ENCODE data around the gene SGPP2.

The SGPP2 gene

DNA sequence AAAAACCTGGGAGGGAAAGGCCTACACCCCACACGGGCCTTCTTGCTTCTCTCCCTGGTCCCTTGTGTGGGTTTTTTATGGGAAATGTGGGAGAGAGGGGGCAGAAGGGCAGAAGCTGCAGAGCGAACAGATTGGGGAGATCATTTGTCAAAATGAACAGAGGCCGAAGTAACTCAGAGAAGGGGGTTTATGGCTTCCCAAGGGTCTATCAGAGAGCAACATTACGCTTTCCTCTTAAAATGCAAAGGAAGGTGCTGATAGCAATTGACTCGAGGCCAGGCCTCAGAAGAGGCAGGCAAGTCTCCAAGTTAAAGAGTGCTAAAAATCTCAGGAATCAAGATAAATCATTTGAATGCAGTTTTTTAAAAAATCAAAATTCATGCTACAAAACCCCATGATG lies 101.5 kb downstream of the SGPP2 start:
- DNase-seq (ENCODE audit: low read depth), result no peak

DNA sequence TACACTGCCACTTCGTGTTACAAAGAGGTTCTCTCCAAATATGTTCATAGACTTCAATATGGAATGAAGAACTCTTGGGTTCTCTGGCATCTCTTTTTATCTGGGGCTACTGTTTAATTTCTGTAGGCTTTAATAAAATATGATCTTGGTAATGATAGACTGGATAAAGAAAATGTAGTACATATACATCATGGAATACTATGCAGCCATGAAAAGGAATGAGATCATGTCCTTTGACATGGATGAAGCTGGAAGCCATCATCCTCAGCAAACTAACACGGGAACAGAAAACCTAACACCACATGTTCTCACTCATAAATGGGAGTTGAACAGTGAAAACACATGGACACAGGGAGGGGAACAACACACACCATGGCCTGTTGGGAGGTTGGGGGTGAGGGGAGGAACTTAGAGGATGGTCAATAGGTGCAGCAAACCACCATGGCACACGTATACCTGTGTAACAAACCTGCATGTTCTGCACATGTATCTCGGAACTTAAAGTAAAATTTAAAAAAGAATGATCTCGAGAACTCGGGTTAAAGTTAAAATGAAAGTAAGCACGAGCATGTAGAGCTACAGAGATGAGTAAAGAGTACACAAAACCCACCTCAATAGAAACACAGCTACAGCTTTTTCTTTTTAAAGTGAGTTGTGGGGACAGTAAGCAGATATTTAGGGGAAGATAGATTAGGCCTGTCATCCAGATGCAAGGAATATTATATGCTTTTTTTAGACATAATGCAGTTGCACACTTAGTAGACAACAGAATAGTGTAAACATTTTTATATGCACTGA lies 102.3 kb downstream of the SGPP2 start:
- no peak for DNase-seq (ENCODE audit: low read depth)

DNA sequence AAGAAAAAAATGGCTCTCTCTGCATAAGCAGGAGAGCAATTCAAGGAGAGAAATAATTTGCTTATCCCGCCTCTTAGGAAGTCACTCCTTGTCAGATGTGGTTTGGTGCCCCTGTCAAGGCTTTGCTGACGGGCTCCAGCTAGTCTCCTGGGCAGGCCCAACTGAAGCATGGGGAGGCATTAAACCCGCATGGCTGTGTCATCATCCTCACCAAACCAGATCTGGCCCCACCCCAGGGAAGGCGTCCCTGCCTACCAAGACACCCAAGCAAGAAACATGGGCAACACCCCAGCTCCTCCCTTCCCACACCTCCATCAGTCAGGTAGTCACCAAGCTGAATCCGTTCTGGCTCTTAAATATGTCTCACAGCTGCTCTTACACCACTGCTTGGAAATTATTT lies 108.0 kb downstream of the SGPP2 start:
- DNase-seq (ENCODE audit: low read depth), result no peak

DNA sequence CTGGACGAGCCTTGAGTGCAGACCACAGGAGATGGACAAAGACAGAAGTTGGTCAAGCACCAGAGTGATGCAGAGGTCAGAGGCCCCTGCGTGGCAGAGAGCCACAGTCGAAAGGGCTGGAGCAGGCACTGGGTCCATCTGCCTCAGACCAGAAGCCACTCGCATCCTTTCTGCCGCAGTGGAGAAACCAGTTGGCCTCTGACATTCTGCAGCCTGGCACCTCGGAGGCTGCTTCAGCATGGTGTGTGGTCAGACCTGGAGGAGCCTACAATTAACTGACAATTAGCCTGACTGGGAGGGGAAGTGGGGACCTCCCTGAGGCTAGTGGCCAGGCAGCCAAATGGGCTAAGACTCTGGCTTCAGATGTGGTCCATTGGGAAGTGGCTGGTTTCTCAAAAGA lies 111.1 kb downstream of the SGPP2 start:
- DNase-seq (ENCODE audit: low read depth), result no peak

DNA sequence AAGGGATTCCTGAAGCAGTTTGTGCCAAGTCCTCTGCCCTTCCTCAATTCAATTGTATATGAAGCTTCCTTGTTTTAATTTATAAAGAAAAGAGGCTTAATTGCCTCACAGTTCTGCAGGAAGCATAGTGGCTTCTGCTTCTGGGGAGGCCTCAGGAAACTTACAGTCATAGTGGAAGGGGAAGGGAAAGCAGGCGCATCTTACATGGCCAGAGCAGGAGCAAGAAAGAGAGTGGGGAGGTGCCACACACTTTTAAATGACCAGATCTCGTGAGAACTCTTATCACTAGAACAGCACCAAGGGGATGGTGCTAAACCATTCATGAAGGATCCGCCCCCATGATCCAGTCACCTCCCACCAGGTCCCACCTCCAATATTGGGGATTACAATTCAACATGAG lies 114.2 kb downstream of the SGPP2 start:
- no peak for DNase-seq (ENCODE audit: low read depth)

DNA sequence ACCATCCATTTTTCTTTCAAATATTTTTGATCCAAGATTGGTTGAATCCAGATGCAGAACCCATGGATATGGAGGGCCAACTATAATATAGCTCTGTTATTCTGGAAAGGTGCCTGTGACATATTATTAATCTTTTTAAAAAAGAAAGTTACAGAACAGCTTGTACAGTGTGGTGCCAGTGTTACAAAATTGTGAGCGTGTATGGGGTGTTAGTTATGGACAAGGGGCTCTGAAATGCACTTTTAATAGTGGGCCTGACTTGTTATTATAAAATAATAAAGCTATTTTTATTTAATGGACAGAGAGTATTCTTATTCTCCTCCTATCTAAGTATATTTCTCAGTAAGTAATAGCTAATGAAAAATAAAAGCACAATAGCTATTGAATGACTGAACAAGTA lies 120.3 kb downstream of the SGPP2 start:
- DNase-seq (ENCODE audit: low read depth), result no peak

DNA sequence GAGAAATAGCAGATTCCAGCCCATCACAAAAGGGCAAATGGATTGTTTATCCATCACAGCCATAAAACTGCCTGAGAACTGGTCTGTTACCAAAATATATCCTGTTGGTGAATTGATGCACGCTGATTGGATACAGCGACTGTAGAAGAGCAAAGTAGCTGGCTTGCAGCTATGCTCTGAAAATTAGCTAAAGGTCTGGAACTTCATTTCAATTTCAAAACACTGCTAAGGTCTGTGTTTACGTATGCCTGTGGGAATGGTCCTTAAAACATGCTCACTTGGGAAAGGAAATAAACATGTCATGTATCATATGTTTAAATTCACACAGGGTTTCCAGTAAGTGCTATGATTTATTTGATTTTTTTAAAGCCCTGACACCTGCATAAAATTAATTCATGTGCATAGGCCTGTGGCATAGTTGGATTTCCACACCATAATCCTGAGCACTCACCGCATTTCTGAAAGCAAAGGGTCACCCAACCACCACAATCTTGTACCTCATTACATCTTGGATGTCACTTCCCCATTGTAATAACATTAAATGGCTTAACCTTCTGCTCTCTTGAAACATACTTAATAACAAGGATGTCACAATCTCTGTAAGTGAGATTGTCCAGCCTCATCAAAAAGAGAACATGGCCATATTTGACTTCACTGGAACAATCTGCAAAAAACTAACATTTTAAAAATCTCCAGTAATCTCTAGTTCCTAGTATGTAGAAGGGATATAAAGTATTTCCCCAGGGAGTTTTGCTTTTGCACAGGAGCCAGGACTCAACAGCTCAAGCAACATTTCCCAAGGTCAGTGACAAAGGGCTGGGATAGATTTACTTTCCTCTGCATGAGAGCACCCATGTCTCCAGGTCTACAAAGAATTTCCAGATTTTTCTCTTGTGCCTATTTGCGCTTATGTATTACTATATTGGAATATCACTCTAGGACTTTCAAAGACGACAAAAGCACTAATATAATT lies 121.8 kb downstream of the SGPP2 start:
- DNase-seq (ENCODE audit: low read depth), result no peak

DNA sequence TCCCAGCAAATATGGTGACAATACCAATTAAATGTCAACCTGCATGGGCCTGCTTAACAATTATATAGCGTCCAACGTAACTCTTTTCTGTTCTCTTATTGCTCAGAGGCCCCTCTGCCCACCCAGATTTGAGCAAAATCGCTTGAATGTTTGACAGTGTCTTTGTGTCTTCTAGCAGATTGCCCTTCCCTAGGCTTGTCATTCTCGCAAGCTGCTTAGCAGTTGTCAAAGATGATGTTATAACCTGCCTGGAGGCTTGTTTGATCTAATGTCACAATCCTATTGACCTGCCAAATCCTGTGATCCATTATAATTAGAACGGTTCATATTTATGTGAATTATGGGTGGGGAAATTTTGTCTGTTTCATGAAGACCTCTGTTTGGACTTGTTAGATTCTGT lies 122.7 kb downstream of the SGPP2 start:
- no peak for DNase-seq (ENCODE audit: low read depth)

DNA sequence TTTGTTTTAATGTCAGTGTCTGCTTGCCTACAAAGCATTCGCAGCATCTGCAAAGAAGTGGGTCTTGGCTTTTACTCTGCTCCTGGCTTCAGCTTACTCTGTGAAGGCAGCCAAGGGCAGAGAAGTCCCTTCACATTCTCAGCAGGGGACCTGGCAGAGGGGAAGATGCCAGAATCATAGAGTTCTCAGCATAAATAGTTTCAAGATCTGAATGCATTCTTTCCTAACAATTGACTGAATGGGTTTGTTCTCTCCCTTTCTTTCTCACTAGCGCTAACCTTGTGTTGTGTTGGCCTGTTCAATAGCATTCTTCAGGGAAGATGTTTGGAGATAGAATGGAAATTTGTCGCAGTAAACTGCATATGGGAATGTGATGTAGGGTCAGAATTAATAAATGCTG lies 124.6 kb downstream of the SGPP2 start:
- DNase-seq (ENCODE audit: low read depth), result no peak

DNA sequence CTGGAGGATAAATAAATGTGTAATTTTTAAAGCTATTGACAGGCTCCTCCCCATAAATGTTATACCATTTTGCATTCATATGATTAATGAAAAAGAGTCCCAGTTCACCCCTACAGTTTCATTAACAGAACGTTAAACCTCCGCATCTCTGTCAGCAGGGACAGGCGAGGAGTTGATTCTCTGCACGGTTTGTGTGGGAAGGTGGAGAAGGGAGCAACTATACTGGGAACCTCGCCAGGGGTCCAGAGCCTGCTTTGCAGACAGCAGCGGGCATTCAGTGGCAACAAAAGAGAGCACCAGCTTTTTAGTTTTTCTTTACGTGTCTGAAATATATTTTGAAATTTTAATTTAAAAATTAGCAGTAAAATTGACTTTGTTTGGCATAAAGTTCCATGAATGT lies 130.2 kb downstream of the SGPP2 start:
- no peak for DNase-seq (ENCODE audit: low read depth)

DNA sequence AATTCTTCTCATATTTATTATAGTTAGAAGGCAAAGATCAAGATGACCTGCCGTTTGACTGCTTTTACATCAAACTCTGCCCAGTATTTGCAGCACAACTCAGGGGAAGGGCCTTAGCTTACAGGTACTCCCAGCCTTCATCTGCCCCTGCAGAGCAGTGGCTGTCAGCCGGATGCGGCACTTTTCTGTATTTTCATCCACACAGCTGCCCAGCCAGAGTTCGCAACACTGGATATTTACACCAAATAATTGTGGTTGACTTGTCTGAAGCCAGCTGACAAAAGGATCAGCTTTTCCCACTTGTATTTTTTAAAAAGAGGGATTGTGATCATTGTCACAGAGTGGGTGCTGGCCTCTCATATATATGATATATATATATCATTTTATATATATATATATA lies 136.8 kb downstream of the SGPP2 start:
- no peak for DNase-seq (ENCODE audit: low read depth)

DNA sequence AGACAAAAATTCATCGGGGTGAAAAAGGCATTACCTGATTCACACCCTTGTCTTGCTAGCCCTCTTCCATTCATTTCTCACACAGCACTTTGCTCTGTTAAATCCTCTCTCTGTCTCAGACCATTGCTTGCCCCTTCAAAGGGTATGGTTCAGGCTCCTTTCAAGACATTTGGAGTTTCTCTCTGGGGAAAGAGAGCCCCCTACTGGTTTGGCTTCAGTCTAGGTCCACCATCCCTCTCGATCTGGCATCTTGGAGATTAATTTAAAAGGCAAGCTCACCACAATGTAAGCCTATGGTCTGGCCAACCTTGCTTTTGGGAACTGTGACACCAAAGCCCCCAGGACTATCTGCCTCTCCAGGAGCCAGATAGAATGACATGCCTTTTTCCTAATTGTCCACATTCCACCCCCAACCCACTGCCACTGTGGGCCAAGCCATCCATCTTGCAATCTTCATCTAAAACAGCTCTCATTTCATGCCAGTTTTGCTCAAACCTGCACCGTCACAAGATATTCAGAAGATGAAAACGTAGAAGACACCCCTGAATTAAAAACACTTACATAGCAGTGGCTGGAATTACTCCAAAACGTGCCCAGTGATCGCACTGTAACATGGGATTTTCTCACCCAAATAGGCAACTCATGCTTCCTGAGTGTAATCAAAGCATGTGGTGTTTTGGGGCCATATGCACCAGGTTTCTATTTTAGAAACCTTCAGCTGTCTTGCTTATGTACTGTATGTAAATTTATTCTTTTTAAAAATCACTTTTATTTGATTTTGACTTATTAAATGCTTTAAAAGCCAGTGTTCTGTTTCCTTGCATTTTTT lies 137.7 kb downstream of the SGPP2 start:
- DNase-seq (ENCODE audit: low read depth), result no peak

DNA sequence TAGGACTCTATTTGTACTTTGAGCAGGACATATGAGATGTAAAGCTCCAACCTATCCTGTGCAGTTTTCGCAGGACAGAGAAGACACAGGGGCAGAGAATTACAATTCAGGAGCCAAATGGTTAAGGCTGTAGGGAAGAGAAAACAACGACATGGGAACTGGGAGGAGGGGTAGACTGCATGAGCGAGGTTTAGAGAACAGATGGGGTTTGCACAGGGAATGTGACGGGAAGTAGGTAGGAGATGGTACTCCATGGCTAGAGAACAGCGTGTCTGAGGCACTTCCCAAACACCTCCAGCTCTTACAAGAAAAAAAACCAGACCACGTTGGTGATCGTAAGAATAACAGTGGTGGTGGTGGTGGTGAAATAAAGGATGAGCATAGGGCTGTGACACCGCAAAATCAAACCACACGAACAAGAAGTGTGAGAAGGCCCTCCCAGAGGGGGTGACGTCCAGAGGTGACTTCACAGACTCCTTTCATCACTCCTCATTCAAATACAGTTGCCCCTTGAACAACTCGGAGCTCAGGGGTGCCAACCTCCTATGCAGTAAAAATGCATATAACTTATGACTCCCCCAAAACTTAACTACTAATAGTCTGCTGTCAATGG lies 138.9 kb downstream of the SGPP2 start:
- no peak for DNase-seq (ENCODE audit: low read depth)

DNA sequence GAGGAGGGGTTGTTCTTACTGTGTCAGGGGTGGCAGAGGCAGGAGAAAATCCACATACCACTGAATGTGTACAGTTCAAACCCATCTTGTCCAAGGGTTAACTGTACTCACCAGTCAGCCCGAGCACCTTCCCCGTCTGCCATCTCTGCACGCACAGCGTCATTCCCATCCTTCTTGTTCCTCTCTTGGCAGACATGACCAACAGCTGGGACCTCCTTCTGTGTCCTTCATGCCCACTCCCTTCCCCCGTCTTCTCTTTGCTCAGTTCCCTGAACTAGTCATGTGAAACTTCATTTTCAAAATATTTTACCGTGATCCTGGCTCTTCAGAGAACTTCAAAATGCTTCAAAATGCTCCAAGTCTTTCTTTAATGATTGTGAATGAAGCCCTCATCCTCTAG lies 139.6 kb downstream of the SGPP2 start:
- DNase-seq (ENCODE audit: low read depth), result no peak

DNA sequence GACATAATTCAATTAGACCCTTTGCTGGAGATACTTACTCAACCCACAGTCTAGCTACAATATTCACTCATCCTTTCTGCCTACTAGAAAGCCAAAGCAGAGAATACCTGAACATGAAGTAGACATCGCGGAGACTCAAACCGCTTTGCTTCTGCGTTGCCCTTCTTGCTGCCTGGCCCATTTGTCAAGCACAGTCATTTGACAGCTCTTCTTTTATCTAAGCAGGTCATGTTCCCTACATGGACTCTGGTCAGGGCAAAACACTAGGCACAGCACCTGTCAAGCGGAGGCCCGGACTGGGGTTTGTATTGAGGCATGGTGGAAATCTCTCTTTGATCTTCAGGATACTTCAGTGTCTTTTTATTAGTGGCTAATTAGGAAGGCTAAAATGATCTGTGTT lies 141.9 kb downstream of the SGPP2 start:
- no peak for DNase-seq (ENCODE audit: low read depth)

DNA sequence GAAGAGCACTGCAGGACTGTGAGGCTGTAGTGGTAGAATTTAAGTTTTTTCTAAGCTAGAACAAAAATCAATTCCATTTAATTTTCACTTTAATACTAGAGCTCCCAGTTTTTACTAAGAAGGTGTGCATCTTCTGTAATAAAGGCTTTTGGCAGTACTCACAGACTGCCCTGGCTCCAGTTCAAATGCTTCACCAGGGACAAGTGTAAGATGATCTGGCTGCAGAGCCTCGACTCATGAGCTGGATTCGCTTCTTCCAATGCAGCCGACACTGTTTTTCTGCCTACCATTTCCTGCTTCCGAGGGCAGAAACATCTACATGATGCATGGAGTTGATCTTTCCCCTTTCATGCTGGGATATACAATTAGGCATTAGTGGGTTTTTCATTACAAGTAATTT lies 144.5 kb downstream of the SGPP2 start:
- DNase-seq (ENCODE audit: low read depth), result peak; percentile 40

DNA sequence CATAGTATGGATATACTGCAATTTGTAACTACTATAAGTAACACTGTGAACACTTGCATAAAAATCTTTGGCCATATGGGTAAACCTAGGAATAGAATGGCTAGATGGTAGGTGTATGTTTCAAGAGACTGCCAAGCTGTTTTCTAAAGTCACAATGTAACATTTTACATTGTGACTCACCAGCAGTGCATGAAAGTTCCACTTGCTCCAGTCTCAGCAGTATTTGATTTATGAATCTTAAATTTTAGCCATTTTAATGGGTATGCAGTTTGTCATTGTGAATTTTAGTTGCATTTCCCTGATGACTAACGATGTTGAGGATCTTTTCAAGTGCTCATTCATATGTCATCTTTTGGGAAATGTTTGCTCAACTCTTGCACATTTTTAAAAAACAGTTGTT lies 145.5 kb downstream of the SGPP2 start:
- no peak for DNase-seq (ENCODE audit: low read depth)

DNA sequence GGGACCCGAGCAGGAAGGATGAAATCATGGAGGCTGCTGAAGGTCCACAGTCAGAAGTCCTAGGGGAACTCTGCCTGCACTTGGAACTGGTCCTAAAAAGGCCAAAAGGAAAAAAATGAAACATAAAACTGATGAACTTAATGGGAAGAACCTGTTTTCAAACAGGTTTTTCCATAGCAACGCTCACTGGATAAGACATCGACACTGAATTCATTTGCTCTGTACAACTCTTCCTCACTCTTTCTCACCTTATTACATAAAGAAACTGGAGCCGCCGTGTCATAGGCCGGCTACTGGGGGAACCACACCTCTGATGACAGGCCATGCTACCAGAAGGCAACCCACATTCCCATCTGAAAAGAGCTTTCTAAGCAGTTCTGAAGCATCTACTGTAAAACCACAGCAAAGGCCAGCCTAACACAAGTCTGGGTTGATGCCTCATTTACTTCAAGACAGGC lies 147.9 kb downstream of the SGPP2 start:
- no peak for DNase-seq (ENCODE audit: low read depth)

DNA sequence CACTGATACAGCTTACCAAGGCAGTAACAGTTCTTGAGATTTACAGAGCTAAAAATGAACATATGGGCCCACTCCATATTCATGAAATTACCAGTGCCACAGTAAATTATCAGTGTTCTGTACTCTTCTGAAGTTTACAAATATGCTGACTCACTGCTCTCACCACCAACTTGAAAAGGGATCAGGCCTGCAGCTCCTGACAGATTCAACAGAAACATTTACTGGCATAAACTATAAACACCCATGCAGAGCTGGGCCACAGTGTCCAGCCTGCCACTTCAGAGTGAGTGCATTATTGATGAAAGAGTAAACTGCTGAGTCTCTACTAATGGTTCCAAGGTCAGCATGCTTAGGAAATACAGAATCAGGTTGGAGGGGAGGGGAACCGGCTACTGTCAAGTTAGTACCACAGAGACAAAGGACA lies 148.4 kb downstream of the SGPP2 start:
- DNase-seq (ENCODE audit: low read depth), result no peak

DNA sequence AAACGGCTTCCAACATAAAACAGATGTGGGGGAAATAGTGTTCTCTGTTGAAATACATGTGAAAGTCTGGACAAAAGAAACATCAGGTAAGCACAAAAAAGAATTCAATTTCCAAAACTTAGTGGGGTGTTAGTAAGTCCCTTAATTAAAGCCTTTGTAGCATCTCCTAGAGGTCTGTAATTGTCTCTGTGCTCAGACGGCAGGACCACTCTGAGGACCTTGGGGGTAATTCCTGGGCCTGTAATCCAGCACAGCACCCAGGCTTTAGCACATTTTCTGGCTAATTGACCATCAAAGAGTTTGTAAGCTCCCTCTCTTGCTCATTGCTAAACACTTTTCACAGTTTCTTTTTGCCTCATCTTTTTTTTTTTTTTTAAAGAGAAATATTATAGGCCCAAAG lies 151.3 kb downstream of the SGPP2 start:
- DNase-seq (ENCODE audit: low read depth), result no peak

DNA sequence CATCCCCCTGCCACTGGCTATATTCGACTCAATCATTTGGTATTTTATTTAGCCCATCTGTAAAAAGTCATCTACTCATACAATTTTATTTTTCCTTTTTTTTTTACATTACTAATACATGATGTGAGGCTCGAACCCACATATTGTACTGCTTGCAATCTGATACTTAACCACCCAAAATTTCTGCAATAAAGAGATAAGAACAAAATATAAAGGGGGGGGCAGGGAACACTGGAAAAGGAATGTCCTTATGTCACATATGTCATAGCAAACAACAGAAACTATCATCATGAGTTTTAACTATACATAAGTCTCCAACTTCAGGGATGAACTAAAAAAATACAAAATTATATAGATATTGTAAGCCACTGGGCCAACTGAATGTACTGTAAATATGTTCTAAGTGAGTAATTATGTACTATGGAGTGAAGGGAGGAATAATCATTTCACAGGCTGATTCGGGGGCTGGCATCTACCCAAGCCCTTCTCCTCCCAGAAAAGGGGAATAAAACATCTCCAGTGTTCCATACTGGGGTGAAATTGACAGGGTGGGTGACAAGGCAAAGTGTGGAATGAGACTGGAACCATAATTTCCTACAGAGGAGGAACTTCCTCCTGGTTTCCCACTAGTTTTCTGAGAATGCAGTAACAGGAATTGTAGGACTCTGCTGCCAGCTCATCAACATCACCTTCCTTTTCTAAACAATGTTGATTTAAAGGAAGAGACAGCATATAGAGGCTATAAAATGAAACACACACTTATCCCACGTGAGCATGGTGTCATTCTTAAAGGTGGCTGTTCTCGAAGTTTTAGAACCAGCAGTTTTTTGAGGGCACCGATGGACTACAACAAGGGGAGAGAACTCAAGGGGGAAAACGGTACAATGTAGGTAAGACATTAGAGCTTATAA lies 152.1 kb downstream of the SGPP2 start:
- no peak for DNase-seq (ENCODE audit: low read depth)

Data from non-pigmented ciliary epithelial cell (primary cell).